ENCODE results near the gene CA12.

CA12 gene

GRCh38 chr15:63381301-63382204 lies at the start of gene CA12:
Gene CA12, minus strand, starts transcription at chr15:63381846. Its CDS starts 126 bp downstream, at chr15:63381720.
- H3K27me3 ChIP-seq (ENCODE audit: control insufficient read depth in 1 of 2, insufficient read depth in 2 of 2, low read length in 2 of 2): peaks cover 7 to 17% of the 10 kb centered on the region in 2 donors
- no peak within 1 kb of the TSS for H3K27ac ChIP-seq (ENCODE audit: low read depth, low read length)
- no peaks in the 10 kb centered on the region for H3K36me3 ChIP-seq (ENCODE audit: control insufficient read depth in 1 of 2, insufficient read depth in 2 of 2, low read length in 2 of 2)
- peaks cover 20 to 24% of the 10 kb centered on the region in 2 donors for H3K4me1 ChIP-seq (ENCODE audit: control insufficient read depth in 1 of 2, insufficient read depth in 2 of 2, low read length in 2 of 2)
- no peaks in the 10 kb centered on the region for H3K9me3 ChIP-seq (ENCODE audit: control insufficient read depth in 1 of 2, low read length in 2 of 2)
- H3K4me3 ChIP-seq (ENCODE audit: low read depth in 1 of 2, low read length in 2 of 2): peak within 1 kb of the TSS; percentile 63 to 64
- H3K9ac ChIP-seq (ENCODE audit: low read depth in 1 of 2, low read length in 2 of 2): peak within 1 kb of the TSS in 1 of 2 donors; percentile 32

GRCh38 chr15:63430766-63431451 lies 49.3 kb upstream of the CA12 start:
- H3K27me3 ChIP-seq (ENCODE audit: control insufficient read depth in 1 of 2, insufficient read depth in 2 of 2, low read length in 2 of 2): no peaks in the 10 kb centered on the region
- H3K36me3 ChIP-seq (ENCODE audit: control insufficient read depth in 1 of 2, insufficient read depth in 2 of 2, low read length in 2 of 2): no peaks in the 10 kb centered on the region
- no peaks in the 10 kb centered on the region for H3K4me1 ChIP-seq (ENCODE audit: control insufficient read depth in 1 of 2, insufficient read depth in 2 of 2, low read length in 2 of 2)
- no peaks in the 10 kb centered on the region for H3K9me3 ChIP-seq (ENCODE audit: control insufficient read depth in 1 of 2, low read length in 2 of 2)
- no peak overlapping the region for H3K4me3 ChIP-seq (ENCODE audit: low read depth in 1 of 2, low read length in 2 of 2)
- H3K27ac ChIP-seq (ENCODE audit: low read depth, low read length): no peak overlapping the region
- H3K9ac ChIP-seq (ENCODE audit: low read depth in 1 of 2, low read length in 2 of 2): no peak overlapping the region

GRCh38 chr15:63426552-63426951 lies 44.9 kb upstream of the CA12 start:
- Histone ChIP-seq H3K36me3 (ENCODE audit: control insufficient read depth in 1 of 2, insufficient read depth in 2 of 2, low read length in 2 of 2) (no peaks in the 10 kb centered on the region), H3K27me3 (ENCODE audit: control insufficient read depth in 1 of 2, insufficient read depth in 2 of 2, low read length in 2 of 2) (no peaks in the 10 kb centered on the region), H3K9me3 (ENCODE audit: control insufficient read depth in 1 of 2, low read length in 2 of 2) (no peaks in the 10 kb centered on the region), H3K9ac (ENCODE audit: low read depth in 1 of 2, low read length in 2 of 2) (no peak overlapping the region), H3K27ac (ENCODE audit: low read depth, low read length) (no peak overlapping the region), H3K4me3 (ENCODE audit: low read depth in 1 of 2, low read length in 2 of 2) (no peak overlapping the region), H3K4me1 (ENCODE audit: control insufficient read depth in 1 of 2, insufficient read depth in 2 of 2, low read length in 2 of 2) (no peaks in the 10 kb centered on the region)

- no peaks in the 10 kb centered on the region for H3K9me3 ChIP-seq (ENCODE audit: control insufficient read depth in 1 of 2, low read length in 2 of 2)
- H3K27me3 ChIP-seq (ENCODE audit: control insufficient read depth in 1 of 2, insufficient read depth in 2 of 2, low read length in 2 of 2): no peaks in the 10 kb centered on the region
- H3K9ac ChIP-seq (ENCODE audit: low read depth in 1 of 2, low read length in 2 of 2): no peak overlapping the region
- H3K4me1 ChIP-seq (ENCODE audit: control insufficient read depth in 1 of 2, insufficient read depth in 2 of 2, low read length in 2 of 2): no peaks in the 10 kb centered on the region
- H3K36me3 ChIP-seq (ENCODE audit: control insufficient read depth in 1 of 2, insufficient read depth in 2 of 2, low read length in 2 of 2): no peaks in the 10 kb centered on the region
- no peak overlapping the region for H3K4me3 ChIP-seq (ENCODE audit: low read depth in 1 of 2, low read length in 2 of 2)
- no peak overlapping the region for H3K27ac ChIP-seq (ENCODE audit: low read depth, low read length)
Observed at GRCh38 chr15:63425426-63425985, 43.9 kb upstream of the CA12 start.

GRCh38 chr15:63422891-63423590 lies 41.4 kb upstream of the CA12 start:
- Histone ChIP-seq H3K36me3 (ENCODE audit: control insufficient read depth in 1 of 2, insufficient read depth in 2 of 2, low read length in 2 of 2) (no peaks in the 10 kb centered on the region), H3K9ac (ENCODE audit: low read depth in 1 of 2, low read length in 2 of 2) (no peak overlapping the region), H3K4me3 (ENCODE audit: low read depth in 1 of 2, low read length in 2 of 2) (no peak overlapping the region), H3K9me3 (ENCODE audit: control insufficient read depth in 1 of 2, low read length in 2 of 2) (no peaks in the 10 kb centered on the region), H3K27ac (ENCODE audit: low read depth, low read length) (no peak overlapping the region), H3K4me1 (ENCODE audit: control insufficient read depth in 1 of 2, insufficient read depth in 2 of 2, low read length in 2 of 2) (no peaks in the 10 kb centered on the region), H3K27me3 (ENCODE audit: control insufficient read depth in 1 of 2, insufficient read depth in 2 of 2, low read length in 2 of 2) (no peaks in the 10 kb centered on the region)

- Histone ChIP-seq H3K27ac (ENCODE audit: low read depth, low read length) (no peak overlapping the region), H3K4me1 (ENCODE audit: control insufficient read depth in 1 of 2, insufficient read depth in 2 of 2, low read length in 2 of 2) (no peaks in the 10 kb centered on the region), H3K36me3 (ENCODE audit: control insufficient read depth in 1 of 2, insufficient read depth in 2 of 2, low read length in 2 of 2) (no peaks in the 10 kb centered on the region), H3K9ac (ENCODE audit: low read depth in 1 of 2, low read length in 2 of 2) (no peak overlapping the region), H3K4me3 (ENCODE audit: low read depth in 1 of 2, low read length in 2 of 2) (no peak overlapping the region), H3K27me3 (ENCODE audit: control insufficient read depth in 1 of 2, insufficient read depth in 2 of 2, low read length in 2 of 2) (no peaks in the 10 kb centered on the region), H3K9me3 (ENCODE audit: control insufficient read depth in 1 of 2, low read length in 2 of 2) (no peaks in the 10 kb centered on the region)
Observed at GRCh38 chr15:63421433-63421832, 39.8 kb upstream of the CA12 start.

GRCh38 chr15:63420333-63420747 lies 38.7 kb upstream of the CA12 start:
- no peaks in the 10 kb centered on the region for H3K27me3 ChIP-seq (ENCODE audit: control insufficient read depth in 1 of 2, insufficient read depth in 2 of 2, low read length in 2 of 2)
- no peak overlapping the region for H3K27ac ChIP-seq (ENCODE audit: low read depth, low read length)
- H3K4me3 ChIP-seq (ENCODE audit: low read depth in 1 of 2, low read length in 2 of 2): no peak overlapping the region

GRCh38 chr15:63418811-63419210 lies 37.2 kb upstream of the CA12 start:
- H3K27me3 ChIP-seq (ENCODE audit: control insufficient read depth in 1 of 2, insufficient read depth in 2 of 2, low read length in 2 of 2): peaks cover 0 to 2% of the 10 kb centered on the region in 2 donors
- H3K4me3 ChIP-seq (ENCODE audit: low read depth in 1 of 2, low read length in 2 of 2): no peak overlapping the region
- H3K4me1 ChIP-seq (ENCODE audit: control insufficient read depth in 1 of 2, insufficient read depth in 2 of 2, low read length in 2 of 2): no peaks in the 10 kb centered on the region
- H3K27ac ChIP-seq (ENCODE audit: low read depth, low read length): no peak overlapping the region
- no peaks in the 10 kb centered on the region for H3K9me3 ChIP-seq (ENCODE audit: control insufficient read depth in 1 of 2, low read length in 2 of 2)
- no peaks in the 10 kb centered on the region for H3K36me3 ChIP-seq (ENCODE audit: control insufficient read depth in 1 of 2, insufficient read depth in 2 of 2, low read length in 2 of 2)
- H3K9ac ChIP-seq (ENCODE audit: low read depth in 1 of 2, low read length in 2 of 2): no peak overlapping the region

More at GRCh38 chr15:63420333-63420747, 38.7 kb upstream of the CA12 start:
- Histone ChIP-seq H3K9me3 (ENCODE audit: control insufficient read depth in 1 of 2, low read length in 2 of 2) (no peaks in the 10 kb centered on the region), H3K4me1 (ENCODE audit: control insufficient read depth in 1 of 2, insufficient read depth in 2 of 2, low read length in 2 of 2) (no peaks in the 10 kb centered on the region), H3K9ac (ENCODE audit: low read depth in 1 of 2, low read length in 2 of 2) (no peak overlapping the region), H3K36me3 (ENCODE audit: control insufficient read depth in 1 of 2, insufficient read depth in 2 of 2, low read length in 2 of 2) (no peaks in the 10 kb centered on the region)

GRCh38 chr15:63417721-63418120 lies 36.1 kb upstream of the CA12 start:
- H3K4me1 ChIP-seq (ENCODE audit: control insufficient read depth in 1 of 2, insufficient read depth in 2 of 2, low read length in 2 of 2): no peaks in the 10 kb centered on the region
- no peak overlapping the region for H3K27ac ChIP-seq (ENCODE audit: low read depth, low read length)
- H3K9ac ChIP-seq (ENCODE audit: low read depth in 1 of 2, low read length in 2 of 2): no peak overlapping the region
- H3K4me3 ChIP-seq (ENCODE audit: low read depth in 1 of 2, low read length in 2 of 2): no peak overlapping the region
- no peaks in the 10 kb centered on the region for H3K9me3 ChIP-seq (ENCODE audit: control insufficient read depth in 1 of 2, low read length in 2 of 2)
- H3K27me3 ChIP-seq (ENCODE audit: control insufficient read depth in 1 of 2, insufficient read depth in 2 of 2, low read length in 2 of 2): peaks cover 0 to 2% of the 10 kb centered on the region in 2 donors
- H3K36me3 ChIP-seq (ENCODE audit: control insufficient read depth in 1 of 2, insufficient read depth in 2 of 2, low read length in 2 of 2): no peaks in the 10 kb centered on the region
